ENCODE data around the gene GNL2.

The GNL2 gene

GRCh38 chr1:37553927-37554808, 41.6 kb downstream of the GNL2 start, which contains the start of gene SNIP1:
SNIP1 (minus strand) TSS chr1:37554293; CDS start chr1:37554229, 64 bp downstream.
- Histone ChIP-seq H3K4me3 (replicated peaks; ENCODE audit: low read depth, low read length) (peak within 1 kb of the TSS; percentile 89), H3K36me3 (ENCODE audit: control insufficient read depth, insufficient read depth, low read length) (peaks cover 2% of the 10 kb centered on the region; the same call in 1 of the 2 replicates), H3K27me3 (replicated peaks; ENCODE audit: control insufficient read depth, insufficient read depth, low read length) (no peaks in the 10 kb centered on the region)
- no peak for TF ChIP-seq CTCF (IDR thresholded peaks at IDR 0.05; ENCODE audit: insufficient read depth, low read length, poor library complexity, severe bottlenecking)
- DNase-seq (ENCODE audit: extremely low read depth, insufficient read length) = peak; percentile 81

- Histone ChIP-seq H3K4me3 (replicated peaks; ENCODE audit: low read depth, low read length) (peak overlapping the region; percentile 89), H3K27me3 (replicated peaks; ENCODE audit: control insufficient read depth, insufficient read depth, low read length) (no peaks in the 10 kb centered on the region), H3K36me3 (ENCODE audit: control insufficient read depth, insufficient read depth, low read length) (peaks cover 2% of the 10 kb centered on the region; the same call in 1 of the 2 replicates)
- TF ChIP-seq CTCF (IDR thresholded peaks at IDR 0.05; ENCODE audit: insufficient read depth, low read length, poor library complexity, severe bottlenecking) = no peak
- DNase-seq (ENCODE audit: extremely low read depth, insufficient read length) = no peak
These were observed 42.2 kb downstream of the GNL2 start for GRCh38 chr1:37553598-37553926.

- H3K4me3 ChIP-seq (replicated peaks; ENCODE audit: low read depth, low read length) = no peak overlapping the region
- no peak for TF ChIP-seq CTCF (IDR thresholded peaks at IDR 0.05; ENCODE audit: insufficient read depth, low read length, poor library complexity, severe bottlenecking)
- DNase-seq (ENCODE audit: extremely low read depth, insufficient read length) = no peak
- peaks cover 8% of the 10 kb centered on the region for H3K36me3 ChIP-seq (ENCODE audit: control insufficient read depth, insufficient read depth, low read length)
- no peaks in the 10 kb centered on the region for H3K27me3 ChIP-seq (replicated peaks; ENCODE audit: control insufficient read depth, insufficient read depth, low read length)
These were observed 46.4 kb downstream of the GNL2 start for GRCh38 chr1:37549341-37549740.

- no peak overlapping the region for H3K4me3 ChIP-seq (replicated peaks; ENCODE audit: low read depth, low read length)
- no peaks in the 10 kb centered on the region for H3K27me3 ChIP-seq (replicated peaks; ENCODE audit: control insufficient read depth, insufficient read depth, low read length)
- H3K36me3 ChIP-seq (ENCODE audit: control insufficient read depth, insufficient read depth, low read length) = peaks cover 13% of the 10 kb centered on the region
- DNase-seq (ENCODE audit: extremely low read depth, insufficient read length) = no peak
- TF ChIP-seq CTCF (IDR thresholded peaks at IDR 0.05; ENCODE audit: insufficient read depth, low read length, poor library complexity, severe bottlenecking) = no peak
These were observed 50.7 kb downstream of the GNL2 start for GRCh38 chr1:37545019-37545418.

- no peak for TF ChIP-seq CTCF (IDR thresholded peaks at IDR 0.05; ENCODE audit: insufficient read depth, low read length, poor library complexity, severe bottlenecking)
- H3K36me3 ChIP-seq (ENCODE audit: control insufficient read depth, insufficient read depth, low read length) = peaks cover 14% of the 10 kb centered on the region
- no peaks in the 10 kb centered on the region for H3K27me3 ChIP-seq (replicated peaks; ENCODE audit: control insufficient read depth, insufficient read depth, low read length)
- DNase-seq (ENCODE audit: extremely low read depth, insufficient read length) = no peak
- H3K4me3 ChIP-seq (replicated peaks; ENCODE audit: low read depth, low read length) = no peak overlapping the region
These were observed 51.2 kb downstream of the GNL2 start for GRCh38 chr1:37544530-37544929.

All from GM06990 (cell line).